ENCODE data around the gene UBE2J2. TPM values are rescaled to one million over a fixed set of nuclear protein-coding genes. Genes with fewer than 3 reads are reported as not detected.

Gene UBE2J2
- polyA plus RNA-seq, 2 of the 4 experiments (the other 2 are of a cell fraction) = 21.2 to 36.2 TPM

GRCh38 chr1:1215881-1216605 lies 57.6 kb downstream of the UBE2J2 start:
- Histone ChIP-seq H3K27ac (no peak overlapping the region), H3K4me2 (no peak overlapping the region), H3K9me3 (no peaks in the 10 kb centered on the region), H3K4me3 (no peak overlapping the region), H3K4me1 (no peaks in the 10 kb centered on the region)
- TF ChIP-seq SREBF2 (IDR thresholded peaks at IDR 0.05) (no peak), ZNF302 (CRISPR knock-in tag; IDR thresholded peaks at IDR 0.05) (no peak), HES2 (IDR thresholded peaks at IDR 0.05) (no peak), GATA3 (IDR thresholded peaks at IDR 0.05; ENCODE audit: borderline replicate concordance) (no peak), HMGXB4 (CRISPR knock-in tag; IDR thresholded peaks at IDR 0.05; ENCODE audit: borderline replicate concordance) (no peak), KDM1A (IDR thresholded peaks at IDR 0.05; ENCODE audit: low read depth) (no peak), USF2 (IDR thresholded peaks at IDR 0.05) (no peak), HDAC2 (IDR thresholded peaks at IDR 0.05) (no peak), FOXS1 (CRISPR knock-in tag; IDR thresholded peaks at IDR 0.05) (no peak), SMC3 (IDR thresholded peaks at IDR 0.05) (no peak), POLR2A (IDR thresholded peaks at IDR 0.05; ENCODE audit: low read length) (no peak), EHF (CRISPR knock-in tag; IDR thresholded peaks at IDR 0.05) (no peak), E2F6 (IDR thresholded peaks at IDR 0.05; ENCODE audit: borderline replicate concordance, low read depth) (no peak), ESRRA (IDR thresholded peaks at IDR 0.05; ENCODE audit: borderline replicate concordance, low read length) (no peak), CTCF (IDR thresholded peaks at IDR 0.05) (no peak)
- DNase-seq (ENCODE audit: low read depth in 1 of 2, low spot score in 1 of 2) (no peak), ATAC-seq (peak; percentile 19 to 25; a peak in 1 of 6 replicates), FAIRE-seq (no peak)
- WGBS (ENCODE audit: missing lambda C conversion rate) = 85% methylated on average over 10 of the region's 21 CpGs
- CTCF ChIA-PET = no interaction called here
- POLR2A ChIA-PET = interaction anchor here (1.4 kb wide), 1 partner anchor 15 kb away, joined by 3 read pairs; no protein-coding TSS in a partner anchor

- Histone ChIP-seq H3K4me3 (no peak overlapping the region), H3K27ac (no peak overlapping the region), H3K4me1 (no peaks in the 10 kb centered on the region), H3K9me3 (no peaks in the 10 kb centered on the region), H3K4me2 (no peak overlapping the region)
- WGBS (ENCODE audit: missing lambda C conversion rate) = 67% methylated on average over 3 of the region's 11 CpGs
- TF ChIP-seq RFX5 (IDR thresholded peaks at IDR 0.05) (no peak), NFE2L2 (conservative IDR thresholded peaks at IDR 0.05; ENCODE audit: low read length) (no peak), FOSB (CRISPR knock-in tag; IDR thresholded peaks at IDR 0.05) (no peak), REST (IDR thresholded peaks at IDR 0.05) (no peak), HOXA7 (CRISPR knock-in tag; IDR thresholded peaks at IDR 0.05) (no peak), SREBF2 (IDR thresholded peaks at IDR 0.05) (no peak)
- ATAC-seq = no peak
- FAIRE-seq = no peak
- no peak for DNase-seq (ENCODE audit: low read depth in 1 of 2, low spot score in 1 of 2)
- POLR2A ChIA-PET = interaction anchor here (1.4 kb wide), 1 partner anchor 16 kb away, joined by 3 read pairs; no protein-coding TSS in a partner anchor
- CTCF ChIA-PET = no interaction called here
Measured at GRCh38 chr1:1215080-1215676, 58.5 kb downstream of the UBE2J2 start.
